Fibroblast of skin of scalp (primary cell): ENCODE data around the gene TEX12.
A peak's percentile ranks its signal among the peaks of the same experiment; 100 is the strongest.
"Not testable (repeated sequence)": the region's sequence is repeated elsewhere in the genome, so short reads cannot be mapped to it uniquely, and the experiment has no call there.

Experiments
- DNase-seq: peaks from one replicate; pipeline ENCODE4 v3.0.0-alpha.2; 2013

Gene TEX12

DNA sequence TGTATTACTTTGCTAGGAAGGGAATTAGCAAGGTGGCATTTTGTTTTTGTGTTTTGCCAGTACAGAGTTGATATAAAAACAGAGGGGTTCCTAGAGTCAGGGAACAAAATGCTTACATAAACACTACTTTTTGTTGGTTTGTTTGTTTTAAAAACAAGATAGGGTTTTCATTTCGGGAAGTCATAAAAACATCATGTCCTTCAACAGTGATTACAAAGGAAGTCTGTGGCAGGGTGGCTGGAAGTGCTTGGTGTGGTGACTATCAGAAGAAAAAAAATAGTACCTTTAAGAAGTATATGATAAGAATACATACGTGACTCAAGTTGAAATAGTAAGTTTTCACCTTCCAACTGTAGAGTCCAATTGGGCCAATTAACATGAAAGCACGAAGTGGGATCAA lies 2.1 kb upstream of the TEX12 start:
- DNase-seq: no peak

DNA sequence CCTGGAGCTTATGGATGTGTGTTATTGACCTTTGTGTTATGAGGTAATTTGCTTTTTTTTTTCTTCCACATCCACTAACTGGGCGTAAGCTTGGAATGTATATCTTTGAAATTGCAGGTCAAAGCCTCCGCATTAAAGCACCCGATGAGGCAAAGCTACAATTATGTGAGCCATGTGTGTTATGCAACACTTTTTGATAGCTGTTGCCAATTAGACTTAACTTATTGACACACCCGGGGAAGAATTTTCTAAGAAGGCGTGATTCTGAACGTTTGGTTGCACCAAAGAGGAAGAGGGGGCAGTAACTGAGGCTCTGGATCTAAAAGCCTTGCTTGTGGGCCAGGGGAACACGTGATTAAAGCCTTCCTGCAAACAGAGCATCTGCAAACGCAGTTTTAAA lies 610 bp upstream of the TEX12 start:
- peak; percentile 31 for DNase-seq

GRCh38 chr11:112172362-112172994 lies 5.3 kb downstream of the TEX12 start:
- peak; percentile 46 for DNase-seq

DNA sequence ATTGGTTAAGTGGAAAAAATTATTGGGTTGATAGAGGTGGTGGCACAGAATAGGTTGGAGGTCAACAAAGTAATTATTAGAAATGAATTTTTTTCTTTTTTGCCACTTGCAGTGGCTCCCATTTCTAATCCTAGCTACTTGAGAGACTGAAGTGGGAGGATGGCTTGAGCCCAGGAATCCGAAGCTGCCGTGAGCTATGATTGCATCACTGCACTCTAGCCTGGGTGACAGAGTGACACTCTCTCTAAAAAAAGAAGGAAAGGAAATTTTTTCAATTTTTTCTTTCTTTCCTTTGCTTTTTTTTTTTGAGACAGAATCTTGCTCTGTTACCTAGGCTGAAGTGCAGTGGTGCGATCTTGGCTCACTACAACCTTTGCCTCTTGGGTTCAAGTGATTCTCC lies 6.0 kb downstream of the TEX12 start:
- peak; percentile 24 for DNase-seq

DNA sequence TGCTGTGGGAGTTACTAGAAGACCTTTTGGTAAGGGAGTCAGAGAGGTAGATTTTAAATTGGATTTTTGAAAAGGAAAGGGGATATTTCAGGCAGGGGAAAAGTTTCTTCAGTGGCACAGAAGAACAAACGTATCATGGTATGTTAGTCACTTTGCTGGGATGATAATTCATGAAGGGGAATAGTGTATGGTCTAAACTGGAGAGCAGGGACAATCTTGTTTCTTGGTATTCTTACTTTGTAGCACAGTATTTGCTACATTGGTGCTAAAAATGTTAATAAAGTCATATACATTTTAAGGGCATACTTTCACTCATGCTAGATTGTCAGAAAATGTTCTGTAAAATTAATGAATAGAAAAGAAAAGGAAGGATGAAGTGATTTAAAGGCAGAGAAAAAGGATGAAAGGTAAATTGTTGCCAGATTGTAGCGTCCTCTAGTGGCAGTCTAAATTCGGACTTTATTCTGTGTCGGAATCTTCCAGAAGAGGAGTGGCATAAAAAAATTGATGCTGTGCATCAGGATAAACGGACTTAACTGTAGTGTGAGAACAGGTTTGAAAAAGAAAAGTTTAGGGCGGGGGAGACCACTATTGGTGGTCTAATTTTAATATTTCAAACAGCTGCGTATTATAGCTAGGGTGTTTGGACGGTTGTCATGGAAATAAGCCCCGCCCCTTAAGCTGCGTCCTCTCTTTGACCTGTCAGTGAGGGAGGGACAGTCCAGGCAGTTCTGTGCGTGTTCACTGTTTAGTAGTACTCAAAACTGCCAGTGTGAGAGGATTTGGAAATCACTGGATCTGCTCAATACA lies 7.8 kb downstream of the TEX12 start, which contains the start of gene BCO2:
Gene BCO2 (plus strand): TSS at position 724 of the 810 bp plus-strand sequence. CDS start 90 bp downstream, outside the sequence.
- DNase-seq: peak; percentile 47

GRCh38 chr11:112175599-112175952 lies 8.4 kb downstream of the TEX12 start:
- DNase-seq: no peak

DNA sequence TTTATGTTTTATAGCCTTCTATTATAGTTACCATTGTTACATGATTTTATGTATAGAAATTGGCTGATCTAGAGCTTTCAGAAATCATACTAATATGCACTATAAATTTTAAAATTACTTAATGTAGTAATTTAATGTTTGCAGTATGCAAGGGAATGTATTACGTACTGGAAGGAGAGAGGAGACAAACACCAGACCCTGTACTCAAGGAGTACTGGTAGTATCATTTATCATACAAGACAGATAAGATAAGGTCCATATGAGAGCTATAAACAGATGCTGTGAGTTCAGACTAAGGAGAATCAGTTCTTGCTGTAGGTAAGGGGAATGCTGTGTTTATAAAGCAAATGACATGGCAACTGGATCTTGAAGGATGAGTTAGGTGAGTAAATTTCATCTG lies 8.9 kb downstream of the TEX12 start:
- no peak for DNase-seq

DNA sequence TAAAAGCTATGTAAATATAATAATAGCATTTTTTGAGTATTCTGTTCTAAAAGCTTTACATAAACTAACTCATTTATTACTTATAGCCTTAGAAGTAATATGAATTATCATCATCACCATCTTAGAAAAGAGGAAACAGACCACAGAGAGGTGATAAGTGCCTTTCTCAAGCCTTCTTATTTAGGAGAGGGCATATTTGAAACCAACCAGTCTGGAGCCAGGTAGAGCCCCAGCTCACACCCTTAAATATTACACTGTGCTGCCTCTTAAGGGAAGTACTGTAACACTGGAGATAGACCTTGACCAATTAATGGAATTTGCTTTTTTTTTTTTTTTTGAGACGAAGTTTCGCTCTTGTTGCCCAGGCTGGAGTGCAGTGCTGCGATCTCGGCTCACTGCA lies 10.4 kb downstream of the TEX12 start:
- no peak for DNase-seq

DNA sequence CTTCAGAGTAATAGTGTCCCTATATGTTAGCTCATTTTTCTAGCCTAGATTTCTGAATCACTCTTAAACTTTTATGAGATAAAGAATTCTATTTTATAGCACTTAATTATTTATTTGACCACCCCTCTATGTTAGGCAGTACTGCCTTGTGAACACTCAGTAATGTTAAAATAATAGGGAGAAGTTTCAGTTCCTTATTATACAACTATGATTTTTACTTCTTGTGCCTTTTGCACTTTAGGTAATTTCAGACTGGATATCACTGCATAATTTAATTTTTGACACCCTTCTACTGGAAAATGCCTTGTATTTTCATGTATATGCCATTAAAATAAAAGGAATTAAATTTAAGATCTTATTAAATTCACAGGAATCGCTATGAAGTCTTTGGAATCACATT lies 11.3 kb downstream of the TEX12 start:
- DNase-seq: no peak

GRCh38 chr11:112178936-112179335 lies 11.8 kb downstream of the TEX12 start:
- DNase-seq: no peak

GRCh38 chr11:112179601-112180000 lies 12.4 kb downstream of the TEX12 start:
- no peak for DNase-seq

- no peak for DNase-seq
Observed at GRCh38 chr11:112182867-112183266, 15.7 kb downstream of the TEX12 start.

- DNase-seq: no peak
Observed at GRCh38 chr11:112185883-112186282, 18.7 kb downstream of the TEX12 start.

- no peak for DNase-seq
Observed at GRCh38 chr11:112186304-112186703, 19.1 kb downstream of the TEX12 start.

GRCh38 chr11:112195113-112195512 lies 27.9 kb downstream of the TEX12 start:
- DNase-seq: not testable (repeated sequence)

- DNase-seq: no peak
Observed at GRCh38 chr11:112195951-112196351, 28.8 kb downstream of the TEX12 start.

GRCh38 chr11:112196519-112197087 lies 29.4 kb downstream of the TEX12 start:
- DNase-seq: no peak

DNA sequence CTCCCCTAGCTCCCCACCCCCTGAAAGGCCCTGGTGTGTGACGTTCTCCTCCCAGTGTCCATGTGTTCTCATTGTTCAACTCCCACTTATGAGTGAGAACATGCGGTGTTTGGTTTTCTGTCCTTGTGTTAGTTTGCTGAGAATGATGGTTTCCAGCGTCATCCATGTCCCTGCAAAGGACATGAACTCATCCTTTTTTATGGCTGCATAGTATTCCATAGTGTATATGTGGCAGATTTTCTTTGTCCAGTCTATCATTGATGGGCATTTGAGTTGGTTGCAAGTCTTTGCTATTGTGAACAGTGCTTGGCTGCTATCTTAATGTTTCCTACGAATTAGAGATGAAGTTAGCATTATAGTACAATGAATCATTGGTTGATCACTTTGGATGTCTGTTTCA lies 31.9 kb downstream of the TEX12 start:
- DNase-seq: not testable (repeated sequence)

DNA sequence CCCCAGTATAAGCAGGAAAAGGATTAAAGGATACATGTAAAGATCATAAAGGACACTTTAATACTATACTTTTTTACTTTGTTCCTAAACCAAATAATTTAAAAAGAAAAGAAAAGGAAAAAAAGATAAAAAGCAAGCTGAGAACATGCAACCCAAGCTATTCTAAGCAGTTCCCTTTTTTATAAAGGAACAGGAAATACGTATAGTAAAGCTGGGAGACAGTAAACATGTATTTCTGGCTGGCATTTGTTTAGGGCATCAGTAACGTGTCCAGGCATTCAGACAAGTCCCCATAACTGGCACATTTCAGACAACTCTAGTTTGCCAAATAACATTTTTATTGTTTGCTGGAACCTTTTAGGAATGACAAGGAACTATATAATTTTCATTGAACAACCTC lies 33.1 kb downstream of the TEX12 start:
- no peak for DNase-seq

DNA sequence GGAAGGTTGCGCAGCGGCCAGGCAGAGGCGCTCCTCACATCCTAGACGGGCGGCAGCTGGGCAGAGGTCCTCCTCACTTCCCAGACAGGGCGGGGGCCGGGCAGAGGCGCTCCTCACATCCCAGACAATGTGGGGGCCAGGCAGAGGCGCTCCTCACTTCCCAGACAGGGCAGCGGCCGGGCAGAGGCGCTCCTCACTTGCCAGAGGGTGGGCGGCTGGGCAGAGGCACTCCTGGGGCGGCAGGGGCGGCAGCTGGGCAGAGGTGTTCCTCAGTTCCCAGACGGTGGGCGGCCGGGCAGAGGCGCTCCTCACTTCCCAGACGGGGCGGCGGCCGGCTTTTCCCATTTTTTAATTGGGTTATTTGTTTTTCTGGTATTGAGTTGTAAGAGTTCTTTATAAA lies 38.9 kb downstream of the TEX12 start:
- no peak for DNase-seq

DNA sequence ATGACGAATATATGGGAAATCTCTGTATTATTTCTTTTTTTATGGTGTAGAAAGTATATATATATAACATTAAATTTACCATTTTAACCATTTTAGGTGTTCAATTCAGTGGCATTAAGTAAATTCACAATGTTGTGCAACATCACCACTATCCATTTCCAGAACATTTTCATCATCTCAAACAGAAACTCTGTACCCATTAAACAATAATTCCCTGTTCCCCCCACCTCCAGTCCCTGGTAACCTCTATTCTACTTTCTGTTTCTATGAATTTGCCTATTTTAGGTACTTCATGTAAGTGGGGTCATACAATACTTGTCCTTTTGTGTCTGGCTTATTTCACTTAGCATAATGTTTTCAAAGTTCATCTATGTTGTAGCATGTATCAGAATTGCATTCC lies 43.7 kb downstream of the TEX12 start:
- no peak for DNase-seq

DNA sequence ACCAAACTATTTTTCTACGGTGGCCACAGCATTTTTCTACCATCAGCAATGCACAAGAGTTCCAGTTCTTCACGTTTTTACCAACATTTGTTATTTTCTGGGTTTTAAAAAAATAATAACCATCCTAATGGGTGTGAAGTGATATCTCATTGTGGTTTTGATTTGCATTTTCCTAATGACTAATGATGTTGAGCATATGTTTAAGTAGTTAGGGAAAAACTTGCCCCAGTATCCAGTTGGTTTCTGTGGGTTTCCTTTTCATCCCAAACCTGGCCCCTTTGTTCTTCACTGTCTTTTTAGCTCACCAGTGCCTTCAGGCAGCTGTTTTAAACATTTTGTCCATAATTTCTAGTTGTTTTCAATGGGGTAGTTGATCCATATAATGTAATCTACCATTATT lies 44.4 kb downstream of the TEX12 start:
- no peak for DNase-seq

DNA sequence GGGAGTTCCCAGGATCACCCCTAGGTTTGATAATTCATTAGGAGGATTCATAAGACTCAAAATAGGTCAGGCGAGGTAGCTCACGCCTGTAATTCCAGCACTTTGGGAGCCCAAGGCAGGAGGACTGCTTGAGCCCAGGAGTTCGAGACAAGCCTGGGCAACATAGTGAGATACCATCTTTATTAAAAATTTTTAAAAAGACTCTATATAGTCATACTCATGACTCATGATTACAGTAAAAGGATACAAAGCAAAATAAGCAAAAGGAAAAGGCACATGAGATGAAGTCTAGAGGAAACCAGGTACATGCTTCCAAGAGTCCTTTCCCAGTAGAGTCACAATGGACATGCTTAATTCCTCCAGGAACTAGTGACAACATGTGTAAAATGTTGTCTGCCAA lies 45.1 kb downstream of the TEX12 start:
- no peak for DNase-seq

- DNase-seq: no peak
Observed at GRCh38 chr11:112212710-112213109, 45.5 kb downstream of the TEX12 start.
